Gastroesophageal sphincter (tissue), 4 donors: Measurements from ENCODE around the gene ARHGAP29. TPM values are rescaled to one million over a fixed set of nuclear protein-coding genes. Genes with fewer than 3 reads are reported as not detected.

Experiments
- ATAC-seq: fragments of 150-250 bp; one replicate; pipeline ENCODE4 v1.9.1; 2016; ENCODE audit warnings: mild to moderate bottlenecking, moderate library complexity
- H3K27ac ChIP-seq, 4 donors: fragments of 200-600 bp; sonication (generic) in 3 of 4; 1 replicate in 3 of 4; 2 replicates in 1 of 4; pipeline ENCODE4 v1.5.1; 2016 to 2019
- H3K27me3 ChIP-seq: fragments of 200-600 bp; sonication (generic); one replicate; pipeline ENCODE4 v1.5.1; 2019
- H3K36me3 ChIP-seq, 2 donors: fragments of 200-600 bp; sonication (generic); one replicate each; pipeline ENCODE4 v1.5.1; 2019; ENCODE audit warnings: control low read depth in 1 of 2
- H3K4me1 ChIP-seq, 3 donors: fragments of 200-600 bp; sonication (generic); 1 replicate in 2 of 3; 2 replicates in 1 of 3; pipeline ENCODE4 v1.5.1; 2016 to 2019; ENCODE audit warnings: control low read depth in 2 of 3
- H3K4me3 ChIP-seq, 2 donors: fragments of 200-600 bp; sonication (generic); one replicate each; pipeline ENCODE4 v1.5.1; 2019; ENCODE audit warnings: mild to moderate bottlenecking in 1 of 2, moderate library complexity in 1 of 2
- H3K9me3 ChIP-seq, 3 donors: fragments of 200-600 bp; sonication (generic); one replicate each; pipeline ENCODE4 v1.5.1; 2017 to 2019; ENCODE audit warnings: control low read depth in 2 of 3
- CTCF ChIP-seq, 4 experiments: fragments of 200-600 bp in 2 of 4; fragments of 450-650 bp in 2 of 4; sonication (generic) in 1 of 4; IDR thresholded peaks; one replicate each; pipeline ENCODE4 v1.5.1; 2017 to 2019; ENCODE audit warnings: antibody characterized with exemption in 4 of 4, mild to moderate bottlenecking in 2 of 4, moderate library complexity in 2 of 4
- EP300 ChIP-seq: sonication (generic); formaldehyde crosslinking; IDR thresholded peaks from one replicate; pipeline ENCODE4 v1.6.1; 2017; ENCODE audit warnings: antibody characterized with exemption, mild to moderate bottlenecking
- POLR2A ChIP-seq, 2 donors: fragments of 450-650 bp; IDR thresholded peaks; one replicate each; pipeline ENCODE4 v1.6.1; 2017; ENCODE audit warnings: antibody characterized with exemption in 2 of 2, mild to moderate bottlenecking in 2 of 2, moderate library complexity in 1 of 2
- POLR2AphosphoS5 ChIP-seq: sonication (generic); formaldehyde crosslinking; IDR thresholded peaks from one replicate; pipeline ENCODE4 v1.6.1; 2017; ENCODE audit warnings: antibody characterized with exemption
- WGBS, 2 donors: methylation state at CpG; one replicate each; pipeline ENCODE4 v1.1.5; 2018; ENCODE audit warnings: low coverage in 1 of 2; 5-methylcytosine and 5-hydroxymethylcytosine counted together
- total RNA-seq, 4 donors: library from RNA; depleted of rRNA; stranded (reverse); fragments of >200 nt; gene quantifications; one replicate each; pipeline ENCODE4 v1.1.0, GENCODE V29; 2016

ARHGAP29 gene
- total RNA-seq, 4 donors from 2014 or later, result 21.9 to 78.4 (median 34.8) TPM

GRCh38 chr1:94199398-94199797, 38.0 kb downstream of the ARHGAP29 start:
- 88 to 93% methylated on average over 2 of the region's 2 CpGs for whole genome bisulfite sequencing, 2 donors
- Histone ChIP-seq H3K27me3 (no peaks in the 10 kb centered on the region), H3K27ac (no peak overlapping the region), H3K4me1 (no peaks in the 10 kb centered on the region), H3K9me3 (no peaks in the 10 kb centered on the region), H3K36me3 (peaks cover 0 to 36% of the 10 kb centered on the region in 2 donors), H3K4me3 (no peak overlapping the region)
- ATAC-seq, result no peak
- no peak for TF ChIP-seq POLR2A (IDR thresholded peaks at IDR 0.05)
- no peak for TF ChIP-seq CTCF (IDR thresholded peaks at IDR 0.05)
- TF ChIP-seq POLR2AphosphoS5, result no peak
- TF ChIP-seq EP300, result no peak

- ATAC-seq, result no peak
- TF ChIP-seq EP300, result no peak
- no peak for TF ChIP-seq CTCF (IDR thresholded peaks at IDR 0.05)
- TF ChIP-seq POLR2AphosphoS5, result no peak
- TF ChIP-seq POLR2A (IDR thresholded peaks at IDR 0.05), result no peak
- H3K36me3 ChIP-seq, result no peaks in the 10 kb centered on the region
- H3K27me3 ChIP-seq, result no peaks in the 10 kb centered on the region
- no peak overlapping the region for H3K27ac ChIP-seq
- WGBS, 2 donors, result 87 to 100% methylated on average over 2 of the region's 2 CpGs
- no peaks in the 10 kb centered on the region for H3K9me3 ChIP-seq
- no peak overlapping the region for H3K4me3 ChIP-seq
- no peaks in the 10 kb centered on the region for H3K4me1 ChIP-seq
These were observed 43.1 kb downstream of the ARHGAP29 start for GRCh38 chr1:94194079-94194865.

- Histone ChIP-seq H3K27ac (no peak overlapping the region), H3K9me3 (no peaks in the 10 kb centered on the region), H3K4me1 (no peaks in the 10 kb centered on the region), H3K4me3 (no peak overlapping the region), H3K36me3 (peaks cover 0 to 10% of the 10 kb centered on the region in 2 donors), H3K27me3 (no peaks in the 10 kb centered on the region)
- 64 to 80% methylated on average over 1 of the region's 1 CpG for WGBS, 2 donors
- no peak for ATAC-seq
- no peak for TF ChIP-seq EP300
- TF ChIP-seq POLR2A (IDR thresholded peaks at IDR 0.05), result no peak
- no peak for TF ChIP-seq POLR2AphosphoS5
- TF ChIP-seq CTCF (IDR thresholded peaks at IDR 0.05), result no peak
These were observed 44.3 kb downstream of the ARHGAP29 start for GRCh38 chr1:94193128-94193527.

- WGBS, 2 donors, result 40 to 71% methylated on average over 1 of the region's 1 CpG
- no peak overlapping the region for H3K27ac ChIP-seq
- no peak for ATAC-seq
- H3K27me3 ChIP-seq, result no peaks in the 10 kb centered on the region
- TF ChIP-seq POLR2A (IDR thresholded peaks at IDR 0.05) (no peak), CTCF (IDR thresholded peaks at IDR 0.05) (no peak), POLR2AphosphoS5 (no peak), EP300 (no peak)
- peaks cover 0 to 14% of the 10 kb centered on the region in 2 donors for H3K36me3 ChIP-seq
- no peaks in the 10 kb centered on the region for H3K9me3 ChIP-seq
- no peak overlapping the region for H3K4me3 ChIP-seq
- H3K4me1 ChIP-seq, result no peaks in the 10 kb centered on the region
These were observed 46.2 kb downstream of the ARHGAP29 start for GRCh38 chr1:94191216-94191615.

- WGBS, 2 donors, result 73 to 74% methylated on average over 3 of the region's 3 CpGs
- no peaks in the 10 kb centered on the region for H3K27me3 ChIP-seq
- ATAC-seq, result no peak
- no peaks in the 10 kb centered on the region for H3K9me3 ChIP-seq
- TF ChIP-seq CTCF (IDR thresholded peaks at IDR 0.05) (no peak), POLR2AphosphoS5 (no peak), POLR2A (IDR thresholded peaks at IDR 0.05) (no peak), EP300 (no peak)
- H3K4me3 ChIP-seq, result no peak overlapping the region
- peaks cover 0 to 41% of the 10 kb centered on the region in 2 donors for H3K36me3 ChIP-seq
- no peaks in the 10 kb centered on the region for H3K4me1 ChIP-seq
- no peak overlapping the region for H3K27ac ChIP-seq
These were observed 50.4 kb downstream of the ARHGAP29 start for GRCh38 chr1:94186946-94187345.
